Stimulated activated memory B cell treated with anti-CD40 and anti-IgM and Interleukin-4, amounts not matched to agents 10 μg/mL and 1 μg/mL and 100 μg/mL, for 72 hours (primary cell): ENCODE results near the gene BTBD9.
A peak's percentile ranks its signal among the peaks of the same experiment; 100 is the strongest.

Source experiments
- ATAC-seq: fragments of 150-1000 bp; cut with Tn5 transposase; 2 replicates; pipeline ENCODE4 v1.10.0; 2021
- H3K27ac Mint-ChIP-seq: one replicate; pipeline ENCODE4 v1.8.0; 2022; ENCODE audit warnings: mild to moderate bottlenecking, mixed read lengths
- H3K27me3 Mint-ChIP-seq: one replicate; pipeline ENCODE4 v1.8.0; 2022; ENCODE audit warnings: mixed read lengths
- H3K36me3 Mint-ChIP-seq: one replicate; pipeline ENCODE4 v1.8.0; 2022; ENCODE audit warnings: mixed read lengths
- H3K4me1 Mint-ChIP-seq: one replicate; pipeline ENCODE4 v1.8.0; 2022; ENCODE audit warnings: mixed read lengths
- H3K4me3 Mint-ChIP-seq: one replicate; pipeline ENCODE4 v1.8.0; 2022; ENCODE audit warnings: mild to moderate bottlenecking, moderate library complexity, mixed read lengths
- H3K9me3 Mint-ChIP-seq: one replicate; pipeline ENCODE4 v1.8.0; 2022; ENCODE audit warnings: mixed read lengths

The BTBD9 gene

DNA sequence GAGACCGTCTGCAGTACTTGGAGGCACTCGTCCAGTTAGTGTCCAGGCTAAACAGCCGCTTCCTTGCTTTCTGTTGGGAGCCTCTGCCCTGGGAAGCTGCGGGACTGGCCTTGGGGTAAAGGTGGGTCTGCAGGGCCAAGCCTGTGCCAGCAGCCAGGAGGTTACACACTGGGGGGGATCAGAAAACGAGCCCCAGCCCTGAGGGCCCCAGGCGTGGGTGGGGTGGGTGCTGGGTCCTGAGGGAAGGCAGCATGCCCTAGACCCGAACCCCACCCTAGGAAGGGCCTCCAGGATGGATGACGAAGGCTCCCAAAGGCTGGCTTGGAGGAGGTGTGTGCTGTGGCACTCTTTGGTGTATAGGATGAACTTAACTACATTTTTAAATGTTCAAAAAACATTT is 485.0 kb downstream of the BTBD9 start:
- Mint-ChIP-seq H3K27ac (no peak overlapping the region), H3K4me3 (no peak overlapping the region), H3K9me3 (peaks cover 10% of the 10 kb centered on the region), H3K27me3 (no peaks in the 10 kb centered on the region), H3K36me3 (peaks cover 54% of the 10 kb centered on the region), H3K4me1 (no peaks in the 10 kb centered on the region)
- ATAC-seq, result no peak

DNA sequence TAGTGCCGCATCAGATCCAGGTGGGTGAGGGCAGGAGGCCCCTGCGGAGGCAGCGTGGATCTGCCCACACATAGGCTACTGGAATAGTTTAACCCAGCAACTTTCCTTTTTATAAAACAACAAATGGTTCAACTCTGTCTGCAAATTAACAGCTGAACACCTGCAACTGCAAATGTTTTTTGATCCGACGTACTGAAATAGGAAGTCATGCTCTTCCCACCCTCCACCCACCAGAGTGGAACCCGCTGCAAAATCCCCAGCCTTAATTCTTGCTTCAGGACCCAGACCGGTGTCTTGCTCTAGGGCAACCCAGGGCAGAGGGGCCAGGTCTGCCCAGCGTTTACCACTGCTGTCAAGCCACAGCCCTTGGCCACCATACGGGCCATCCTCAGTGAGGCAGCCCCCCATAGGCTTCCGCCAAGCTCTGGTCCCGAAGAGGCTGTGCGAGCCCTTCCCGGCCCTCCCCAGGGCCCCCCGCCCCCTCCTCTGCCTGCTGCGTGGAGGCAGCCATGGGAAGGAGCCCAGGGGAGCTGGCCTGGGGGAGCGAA is 485.9 kb downstream of the BTBD9 start:
- no peak for ATAC-seq
- peaks cover 53% of the 10 kb centered on the region for H3K36me3 Mint-ChIP-seq
- H3K9me3 Mint-ChIP-seq, result peaks cover 6% of the 10 kb centered on the region
- no peak overlapping the region for H3K4me3 Mint-ChIP-seq
- H3K27ac Mint-ChIP-seq, result no peak overlapping the region
- H3K4me1 Mint-ChIP-seq, result no peaks in the 10 kb centered on the region
- H3K27me3 Mint-ChIP-seq, result no peaks in the 10 kb centered on the region

DNA sequence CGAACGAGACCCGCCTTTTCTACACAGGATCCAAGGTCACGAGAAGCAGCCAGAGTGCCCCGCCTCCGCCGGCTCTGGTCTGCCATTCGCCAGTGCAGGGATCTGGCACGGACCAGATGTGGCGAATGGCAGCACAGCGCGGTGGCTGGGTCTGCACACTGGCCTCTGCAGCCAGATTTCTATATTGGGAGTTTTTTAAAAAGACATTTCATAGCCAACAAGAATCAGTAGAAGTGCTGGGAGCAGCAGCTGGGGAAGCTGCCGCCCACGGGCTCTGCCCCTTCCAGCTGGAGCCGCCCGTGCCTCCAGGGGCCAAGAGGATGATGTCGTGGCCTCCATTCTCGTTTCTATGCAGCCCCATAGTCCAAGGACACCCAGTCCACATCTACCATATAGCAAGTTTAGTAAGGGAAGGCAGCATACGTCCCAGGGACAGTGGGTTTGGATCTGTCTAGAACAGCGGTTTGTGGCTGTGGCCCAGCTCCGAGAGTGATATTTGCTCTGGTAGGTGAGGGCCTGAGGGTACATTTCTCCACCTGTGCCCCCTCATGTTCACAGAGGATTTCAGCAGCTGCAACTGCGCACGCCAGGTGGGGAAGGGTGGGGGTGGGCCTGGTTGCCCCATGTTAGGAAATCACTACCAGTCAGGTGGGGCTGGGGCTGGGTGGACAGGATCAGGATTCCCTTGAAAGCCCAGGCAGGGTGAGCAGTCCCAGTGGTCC is 486.5 kb downstream of the BTBD9 start:
- Mint-ChIP-seq H3K4me3 (no peak overlapping the region), H3K27me3 (no peaks in the 10 kb centered on the region), H3K36me3 (peaks cover 48% of the 10 kb centered on the region), H3K9me3 (peaks cover 3% of the 10 kb centered on the region), H3K27ac (no peak overlapping the region), H3K4me1 (no peaks in the 10 kb centered on the region)
- ATAC-seq, result no peak

DNA sequence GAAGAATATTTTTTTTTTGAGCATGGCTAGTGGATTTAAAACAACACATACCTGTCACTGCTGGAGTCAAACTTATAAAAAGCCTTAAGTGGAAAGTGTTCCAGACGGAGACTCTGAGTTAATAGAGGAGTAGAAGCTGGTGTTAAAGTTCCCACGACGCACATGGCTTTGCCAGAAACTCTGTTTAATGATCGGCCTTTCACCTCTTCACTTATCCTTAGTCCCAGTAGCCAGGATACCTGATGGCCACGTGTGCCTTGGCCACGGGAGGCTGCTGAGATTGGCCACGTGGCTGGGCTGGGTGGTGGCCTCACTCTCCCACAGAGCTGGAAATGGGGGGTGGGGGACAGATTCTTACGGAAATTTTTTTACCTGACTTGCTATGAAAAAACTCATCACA is 487.1 kb downstream of the BTBD9 start:
- no peaks in the 10 kb centered on the region for H3K4me1 Mint-ChIP-seq
- peaks cover 46% of the 10 kb centered on the region for H3K36me3 Mint-ChIP-seq
- H3K27me3 Mint-ChIP-seq, result no peaks in the 10 kb centered on the region
- H3K9me3 Mint-ChIP-seq, result no peaks in the 10 kb centered on the region
- no peak overlapping the region for H3K27ac Mint-ChIP-seq
- no peak for ATAC-seq
- H3K4me3 Mint-ChIP-seq, result no peak overlapping the region

DNA sequence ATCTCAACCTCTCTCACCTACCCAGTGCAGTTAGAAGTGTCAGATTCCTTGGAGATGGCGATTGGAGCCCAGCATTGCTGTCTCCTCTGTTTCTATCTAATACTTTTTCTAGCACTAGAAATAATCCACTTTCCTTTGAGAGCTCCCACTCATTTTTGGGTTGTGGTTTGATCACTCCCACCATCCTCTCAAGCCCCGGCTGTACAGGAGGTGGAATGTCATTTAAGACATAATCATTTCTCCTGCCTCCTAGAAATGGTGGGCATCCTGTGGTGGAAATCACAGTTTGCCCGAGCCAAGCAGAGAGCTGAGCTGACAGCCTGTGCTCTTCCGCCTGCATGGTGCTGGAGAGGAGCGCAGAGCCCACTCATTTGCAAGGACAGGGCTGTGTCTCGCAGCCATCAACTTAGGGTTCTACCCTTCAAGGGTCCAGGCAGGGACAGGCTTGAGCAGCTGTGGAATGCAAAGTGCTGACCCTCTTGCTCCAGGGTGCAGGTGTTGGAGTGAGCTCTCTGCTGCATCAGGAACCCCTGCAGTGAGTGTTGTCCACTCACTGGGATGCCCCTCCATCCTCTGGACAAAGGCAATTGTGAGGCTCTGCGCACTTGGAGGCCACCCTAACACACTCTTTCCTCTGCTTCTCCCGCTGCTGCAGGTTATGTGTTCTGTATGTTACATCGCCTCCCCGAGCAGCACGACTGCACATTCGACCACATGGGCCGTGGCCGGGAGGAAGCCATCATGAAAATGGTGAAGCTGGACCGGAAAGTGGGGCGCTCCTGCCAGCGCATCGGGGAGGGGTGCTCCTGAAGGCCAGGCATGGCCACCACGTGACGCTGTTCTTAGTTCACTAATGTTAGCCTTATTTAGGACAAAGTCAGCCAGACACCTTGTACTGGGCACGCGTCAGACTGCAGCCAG is 487.9 kb downstream of the BTBD9 start:
- H3K4me1 Mint-ChIP-seq, result no peaks in the 10 kb centered on the region
- H3K36me3 Mint-ChIP-seq, result peaks cover 45% of the 10 kb centered on the region
- H3K4me3 Mint-ChIP-seq, result no peak overlapping the region
- no peaks in the 10 kb centered on the region for H3K9me3 Mint-ChIP-seq
- no peak overlapping the region for H3K27ac Mint-ChIP-seq
- no peak for ATAC-seq
- no peaks in the 10 kb centered on the region for H3K27me3 Mint-ChIP-seq

DNA sequence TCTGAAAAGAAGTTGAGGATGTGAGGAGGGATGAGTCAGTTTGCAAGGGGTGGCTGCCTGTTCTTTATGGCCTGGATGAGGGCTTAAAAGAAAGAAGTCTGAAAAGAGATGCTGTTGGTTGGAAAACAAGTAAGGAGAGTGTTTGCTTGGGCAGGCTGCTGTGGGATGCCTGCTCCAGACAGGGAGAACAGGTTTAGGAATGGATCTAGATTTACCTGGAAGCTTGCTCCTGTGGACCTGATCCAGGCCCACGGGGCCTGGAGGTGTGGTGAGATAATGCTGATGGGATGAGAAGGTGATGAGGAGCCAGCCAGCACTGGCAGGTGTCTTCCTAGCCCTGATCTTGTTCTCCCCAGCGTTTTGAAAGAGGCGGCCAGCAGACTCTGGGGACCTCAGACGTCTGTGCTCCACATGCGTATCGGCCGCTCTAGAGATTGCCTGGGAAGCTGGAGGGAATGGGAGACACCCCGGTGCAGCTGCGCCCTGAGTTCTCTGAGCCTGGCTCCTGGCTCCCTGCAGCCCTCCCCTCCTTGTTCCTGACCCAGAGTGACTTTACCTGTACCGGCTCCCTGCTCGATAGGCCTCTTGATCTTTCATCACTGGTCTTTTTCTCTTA is 488.9 kb downstream of the BTBD9 start:
- H3K36me3 Mint-ChIP-seq, result peaks cover 56% of the 10 kb centered on the region
- no peak overlapping the region for H3K27ac Mint-ChIP-seq
- H3K4me3 Mint-ChIP-seq, result no peak overlapping the region
- no peaks in the 10 kb centered on the region for H3K27me3 Mint-ChIP-seq
- no peak for ATAC-seq
- no peaks in the 10 kb centered on the region for H3K9me3 Mint-ChIP-seq
- H3K4me1 Mint-ChIP-seq, result peaks cover 5% of the 10 kb centered on the region

DNA sequence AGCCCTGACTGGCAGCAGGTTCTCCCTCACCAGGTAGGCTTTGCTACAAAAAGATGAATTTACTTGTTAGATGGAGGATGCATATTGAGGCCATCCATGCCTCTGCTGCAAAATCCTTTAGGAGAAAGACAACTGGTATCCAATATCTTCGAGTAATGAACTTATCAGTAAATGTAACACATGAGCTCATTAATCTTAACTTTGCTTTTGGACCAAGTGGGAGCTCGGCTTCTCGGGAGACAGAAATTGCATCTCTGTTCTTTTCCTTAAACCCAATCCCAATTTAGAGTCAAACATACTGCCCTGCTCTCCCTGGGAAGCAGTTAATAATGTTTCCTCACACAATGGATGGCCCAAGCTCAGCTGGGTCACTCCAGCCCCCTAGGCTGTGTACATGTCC is 489.7 kb downstream of the BTBD9 start:
- Mint-ChIP-seq H3K4me3 (no peak overlapping the region), H3K36me3 (peaks cover 55% of the 10 kb centered on the region), H3K27ac (no peak overlapping the region), H3K27me3 (no peaks in the 10 kb centered on the region), H3K4me1 (peaks cover 6% of the 10 kb centered on the region), H3K9me3 (no peaks in the 10 kb centered on the region)
- ATAC-seq, result no peak

DNA sequence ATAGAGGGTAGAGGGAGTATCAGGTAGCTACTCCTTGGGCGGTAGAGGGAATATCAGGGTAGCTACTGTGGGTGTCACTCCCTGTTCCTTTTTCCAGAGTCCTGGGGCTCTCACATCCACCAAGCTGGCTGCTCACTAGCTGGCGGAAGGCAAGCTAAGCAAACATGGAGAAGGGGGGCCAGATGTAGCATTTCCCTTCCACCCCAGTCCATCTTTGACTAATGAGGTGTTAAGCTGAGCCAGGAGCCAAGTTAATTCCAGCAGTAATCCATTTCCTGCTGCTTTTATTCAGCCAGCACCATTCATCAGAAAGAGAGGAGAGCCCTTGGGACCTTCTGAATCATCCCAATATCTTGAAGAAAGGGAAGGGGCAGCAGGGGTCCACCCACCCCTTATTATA is 490.2 kb downstream of the BTBD9 start:
- peaks cover 6% of the 10 kb centered on the region for H3K4me1 Mint-ChIP-seq
- no peaks in the 10 kb centered on the region for H3K9me3 Mint-ChIP-seq
- no peak for ATAC-seq
- H3K4me3 Mint-ChIP-seq, result no peak overlapping the region
- peaks cover 50% of the 10 kb centered on the region for H3K36me3 Mint-ChIP-seq
- no peak overlapping the region for H3K27ac Mint-ChIP-seq
- H3K27me3 Mint-ChIP-seq, result no peaks in the 10 kb centered on the region

DNA sequence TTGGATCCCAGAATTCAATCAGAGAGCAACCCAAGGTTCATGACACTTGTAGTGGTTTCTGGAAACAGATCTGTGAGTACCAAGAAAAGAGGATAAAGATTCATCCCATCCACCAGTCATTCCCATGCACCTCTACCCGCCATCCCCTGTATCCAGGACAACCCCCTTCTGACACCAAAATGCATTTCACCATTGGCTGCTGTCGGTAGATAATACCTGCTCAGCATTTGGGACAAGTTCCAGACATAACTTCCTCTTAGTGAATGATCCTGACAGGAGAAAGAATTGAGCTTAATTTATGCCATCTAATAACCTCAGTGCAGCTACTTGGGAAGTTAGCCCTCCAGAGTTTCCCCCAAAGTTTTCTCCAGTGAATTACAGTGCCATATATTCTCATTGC is 491.1 kb downstream of the BTBD9 start:
- no peaks in the 10 kb centered on the region for H3K27me3 Mint-ChIP-seq
- H3K4me3 Mint-ChIP-seq, result no peak overlapping the region
- no peak for ATAC-seq
- no peaks in the 10 kb centered on the region for H3K9me3 Mint-ChIP-seq
- H3K36me3 Mint-ChIP-seq, result peaks cover 50% of the 10 kb centered on the region
- peaks cover 6% of the 10 kb centered on the region for H3K4me1 Mint-ChIP-seq
- no peak overlapping the region for H3K27ac Mint-ChIP-seq

DNA sequence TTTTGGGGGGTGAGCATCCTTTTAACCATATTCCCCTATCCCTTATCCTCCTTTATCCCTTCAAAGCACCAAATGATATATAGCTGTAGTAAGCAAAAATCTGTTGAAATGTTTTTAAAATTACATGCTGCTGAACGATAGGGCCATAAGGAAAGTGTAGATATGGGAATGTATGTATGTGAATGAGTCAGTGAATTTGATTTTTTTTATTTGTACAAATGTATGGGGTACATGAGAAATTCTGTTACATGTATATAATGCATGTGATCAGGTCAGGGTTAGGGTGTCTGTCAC is 493.0 kb downstream of the BTBD9 start:
- Mint-ChIP-seq H3K27ac (no peak overlapping the region), H3K27me3 (no peaks in the 10 kb centered on the region), H3K9me3 (no peaks in the 10 kb centered on the region)

DNA sequence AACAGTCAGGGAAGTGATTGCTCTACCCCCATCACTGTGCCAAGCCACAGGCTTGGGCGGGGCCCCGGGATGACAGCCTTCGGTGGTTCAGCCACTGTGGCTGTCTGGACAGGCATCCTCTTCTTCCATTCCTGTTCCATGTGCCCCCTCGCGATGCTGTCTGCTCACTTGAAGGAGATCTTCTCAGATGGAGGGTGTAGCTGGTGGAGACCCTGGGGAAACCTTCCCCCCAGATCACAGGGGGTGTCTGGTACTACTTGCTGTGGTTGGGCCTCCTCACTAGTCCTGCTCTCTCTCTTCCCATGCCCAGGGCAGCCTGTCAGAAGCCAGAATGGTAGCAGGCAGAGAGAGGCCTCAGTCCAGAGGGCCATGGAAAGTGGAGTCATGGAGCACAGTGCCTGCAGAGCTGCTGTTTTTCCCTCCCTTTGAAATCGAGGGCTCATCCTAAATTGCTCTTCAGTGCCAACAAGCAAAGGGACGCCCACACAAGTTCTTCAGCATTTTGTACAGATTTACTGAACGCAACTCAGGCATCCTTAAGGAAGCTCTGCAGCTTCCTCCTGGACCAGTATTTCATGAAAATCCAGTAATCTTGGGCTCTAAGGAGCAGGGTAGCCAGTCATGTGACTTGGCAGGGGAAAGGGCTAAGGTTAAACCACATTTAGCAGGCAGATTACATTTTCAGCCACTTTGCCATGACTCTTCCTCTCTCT is 493.6 kb downstream of the BTBD9 start:
- ATAC-seq, result no peak
- peaks cover 15% of the 10 kb centered on the region for H3K4me1 Mint-ChIP-seq
- no peaks in the 10 kb centered on the region for H3K27me3 Mint-ChIP-seq
- peak overlapping the region; percentile 10 for H3K27ac Mint-ChIP-seq
- H3K4me3 Mint-ChIP-seq, result no peak overlapping the region
- peaks cover 46% of the 10 kb centered on the region for H3K36me3 Mint-ChIP-seq
- H3K9me3 Mint-ChIP-seq, result no peaks in the 10 kb centered on the region

More for the DNA sequence above, 493.0 kb downstream of the BTBD9 start:
- Mint-ChIP-seq H3K4me1 (peaks cover 11% of the 10 kb centered on the region), H3K4me3 (no peak overlapping the region), H3K36me3 (peaks cover 41% of the 10 kb centered on the region)
- no peak for ATAC-seq

DNA sequence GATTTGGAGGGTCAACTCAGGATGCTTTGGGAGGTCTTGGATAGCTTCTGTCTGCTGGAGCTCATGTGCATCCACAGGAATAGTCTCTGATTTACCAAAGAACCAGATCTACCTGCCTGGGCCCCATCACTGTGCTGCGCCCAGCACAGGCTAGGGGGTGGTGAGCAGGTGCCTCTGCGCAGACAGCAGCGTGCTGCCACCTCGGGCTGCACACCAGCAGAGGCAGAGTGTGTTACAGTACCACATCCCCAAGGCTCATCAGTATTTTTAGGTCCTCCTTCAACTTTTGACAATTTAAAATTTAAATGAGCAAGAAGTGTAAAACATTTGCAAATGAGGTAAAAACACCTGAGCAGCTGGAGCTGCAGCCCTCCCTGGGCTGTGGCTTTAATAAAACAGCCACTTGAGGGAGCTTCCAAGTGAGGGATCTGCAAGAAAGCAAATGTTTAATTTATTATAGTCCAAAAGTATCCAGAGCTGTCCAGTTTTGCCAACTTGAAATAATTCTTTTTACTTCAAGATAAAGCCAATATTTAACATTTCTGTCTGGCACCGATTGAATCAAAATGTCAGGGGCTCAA is 495.3 kb downstream of the BTBD9 start:
- Mint-ChIP-seq H3K4me3 (no peak overlapping the region), H3K9me3 (no peaks in the 10 kb centered on the region), H3K27me3 (no peaks in the 10 kb centered on the region), H3K4me1 (peaks cover 23% of the 10 kb centered on the region), H3K36me3 (peaks cover 49% of the 10 kb centered on the region), H3K27ac (no peak overlapping the region)
- no peak for ATAC-seq

DNA sequence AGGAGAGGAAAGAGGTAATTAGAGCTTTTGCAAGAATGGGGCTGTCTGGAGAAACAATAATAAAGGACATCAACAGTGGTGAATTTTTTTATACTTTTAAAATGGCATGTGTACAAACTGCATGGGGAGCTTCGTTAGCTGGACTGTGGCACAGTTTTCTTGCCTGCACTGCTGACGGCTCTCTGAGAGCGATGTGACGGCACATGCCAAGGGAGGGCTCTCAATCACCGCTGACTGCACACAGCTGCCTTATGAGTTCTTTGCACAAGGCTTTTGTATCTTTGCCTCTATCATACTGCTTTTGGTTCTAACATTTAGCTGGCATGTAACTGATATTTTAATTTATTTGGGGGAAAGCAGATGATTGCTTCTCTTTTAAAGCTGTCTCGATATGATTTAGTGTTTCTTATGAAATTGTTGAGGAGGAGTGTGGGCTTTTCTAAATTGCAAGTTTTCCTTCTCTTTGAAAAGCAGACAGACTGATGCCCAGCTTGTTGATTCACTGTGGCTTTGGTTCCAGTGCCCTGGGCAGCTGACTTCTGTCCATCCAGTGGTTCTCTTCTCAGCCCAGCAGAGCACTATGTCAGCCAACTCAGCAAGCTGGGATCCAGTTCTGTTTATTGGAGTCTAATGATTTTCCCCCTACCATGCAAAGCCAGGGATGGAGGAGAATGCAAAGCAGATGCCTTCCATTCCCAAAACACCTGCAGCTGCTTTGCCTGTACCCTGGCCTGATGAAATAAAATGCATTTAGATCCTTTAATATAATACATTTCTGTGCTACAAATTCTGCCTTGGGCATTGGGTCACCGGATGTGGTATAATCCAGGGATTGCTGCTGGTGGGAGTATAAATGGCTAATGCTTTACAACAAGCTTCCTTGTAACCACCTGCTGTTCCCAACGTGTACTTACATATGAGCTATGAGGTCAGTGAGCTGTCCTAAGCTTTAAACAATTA is 496.3 kb downstream of the BTBD9 start:
- H3K9me3 Mint-ChIP-seq, result no peaks in the 10 kb centered on the region
- no peak overlapping the region for H3K4me3 Mint-ChIP-seq
- H3K4me1 Mint-ChIP-seq, result peaks cover 24% of the 10 kb centered on the region
- no peaks in the 10 kb centered on the region for H3K27me3 Mint-ChIP-seq
- no peak overlapping the region for H3K27ac Mint-ChIP-seq
- H3K36me3 Mint-ChIP-seq, result peaks cover 55% of the 10 kb centered on the region
- no peak for ATAC-seq
